Skeletal muscle tissue (tissue), 4 donors: ENCODE results near the gene COL5A1. TPM values are rescaled to one million over a fixed set of nuclear protein-coding genes. Genes with fewer than 3 reads are reported as not detected.

Experiments used
- H3K27ac ChIP-seq: one replicate; pipeline ENCODE4 v1.7.0; 2013; ENCODE audit warnings: mild to moderate bottlenecking, low read depth, low read length, inconsistent platforms
- H3K27me3 ChIP-seq, 3 donors: one replicate each; pipeline ENCODE4 v1.7.0; 2013; ENCODE audit warnings: low read length in 3 of 3; ENCODE audit not compliant: control insufficient read depth in 3 of 3, insufficient read depth in 3 of 3
- H3K36me3 ChIP-seq, 3 donors: one replicate each; pipeline ENCODE4 v1.7.0; 2013; ENCODE audit warnings: low read length in 3 of 3; ENCODE audit not compliant: control insufficient read depth in 3 of 3, insufficient read depth in 3 of 3
- H3K4me1 ChIP-seq, 3 donors: one replicate each; pipeline ENCODE4 v1.7.0; 2013; ENCODE audit warnings: low read length in 3 of 3, mild to moderate bottlenecking in 3 of 3; ENCODE audit not compliant: control insufficient read depth in 3 of 3, insufficient read depth in 3 of 3
- H3K4me3 ChIP-seq, 3 donors: one replicate each; pipeline ENCODE4 v1.7.0; 2013; ENCODE audit warnings: low read length in 3 of 3
- H3K9ac ChIP-seq, 3 donors: one replicate each; pipeline ENCODE4 v1.7.0; 2013; ENCODE audit warnings: low read length in 3 of 3, mild to moderate bottlenecking in 3 of 3, moderate library complexity in 2 of 3, low read depth in 1 of 3
- H3K9me3 ChIP-seq, 3 donors: one replicate each; pipeline ENCODE4 v1.7.0; 2013; ENCODE audit warnings: low read length in 3 of 3; ENCODE audit not compliant: control insufficient read depth in 3 of 3
- total RNA-seq: library from RNA; depleted of rRNA; stranded (reverse); fragments of >200 nt; gene quantifications from one replicate; pipeline ENCODE4 v1.2.3, GENCODE V29; 2014
- donor health status: Osteomylitis.

COL5A1 gene
- 258 TPM for total RNA-seq

GRCh38 chr9:134641173-134641989 lies at the start of gene COL5A1:
TSS of gene COL5A1 (plus strand) at chr9:134641803. CDS start at chr9:134642188, 385 bp downstream.
- H3K9me3 ChIP-seq, result no peaks in the 10 kb centered on the region
- peak within 1 kb of the TSS; percentile 45 to 68 (median 60) for H3K9ac ChIP-seq
- peak within 1 kb of the TSS; percentile 83 for H3K27ac ChIP-seq
- peaks cover 16 to 22% (median 22%) of the 10 kb centered on the region in 3 donors for H3K4me1 ChIP-seq
- H3K4me3 ChIP-seq, result peak within 1 kb of the TSS; percentile 49 to 68 (median 67)
- peaks cover 34 to 75% (median 37%) of the 10 kb centered on the region in 3 donors for H3K27me3 ChIP-seq
- H3K36me3 ChIP-seq, result no peaks in the 10 kb centered on the region

DNA sequence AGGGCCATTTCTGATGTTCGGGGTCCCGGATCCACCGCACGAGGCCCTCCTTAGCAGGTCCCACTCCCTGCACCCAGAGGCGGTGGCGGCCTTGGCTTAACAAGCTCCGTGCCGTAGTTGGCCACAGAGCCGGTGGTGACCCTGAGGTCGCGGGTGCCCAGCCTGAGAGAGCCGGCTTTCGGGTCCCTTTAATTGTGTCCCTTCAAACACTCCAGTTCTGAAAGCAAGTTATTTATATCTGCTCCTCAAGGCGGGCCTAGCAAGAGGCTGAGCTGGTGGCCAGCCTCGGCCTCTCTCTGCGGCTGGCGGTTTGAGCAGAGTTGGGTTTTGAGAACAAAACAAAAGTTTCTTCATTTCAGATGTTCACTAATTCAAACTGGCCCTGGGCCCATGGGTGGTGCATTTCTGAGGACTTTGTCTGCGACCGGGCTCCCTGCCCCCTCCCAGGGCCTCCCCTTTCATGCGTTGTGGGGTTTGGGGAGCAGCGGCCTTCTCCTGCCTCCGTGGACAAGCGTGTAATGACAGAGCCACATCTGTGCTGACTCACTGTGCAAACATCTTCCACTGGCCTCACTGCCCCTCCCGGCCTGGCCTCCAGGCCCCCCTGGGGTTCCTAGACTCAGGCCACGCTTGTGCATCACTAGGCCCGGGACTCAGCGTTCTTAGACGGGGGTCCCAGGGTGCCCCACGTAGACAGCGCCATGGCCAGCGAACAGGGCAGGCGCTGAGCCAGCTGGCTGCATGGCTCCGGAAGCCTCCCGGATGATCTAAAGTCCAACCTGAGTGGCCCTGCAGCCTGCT lies 49.4 kb upstream of the COL5A1 start:
- Histone ChIP-seq H3K27ac (peak overlapping the region; percentile 68), H3K4me3 (no peak overlapping the region), H3K27me3 (peaks cover 6 to 26% (median 24%) of the 10 kb centered on the region in 3 donors), H3K36me3 (no peaks in the 10 kb centered on the region), H3K9ac (no peak overlapping the region), H3K9me3 (no peaks in the 10 kb centered on the region), H3K4me1 (peaks cover 0 to 8% (median 6%) of the 10 kb centered on the region in 3 donors)

DNA sequence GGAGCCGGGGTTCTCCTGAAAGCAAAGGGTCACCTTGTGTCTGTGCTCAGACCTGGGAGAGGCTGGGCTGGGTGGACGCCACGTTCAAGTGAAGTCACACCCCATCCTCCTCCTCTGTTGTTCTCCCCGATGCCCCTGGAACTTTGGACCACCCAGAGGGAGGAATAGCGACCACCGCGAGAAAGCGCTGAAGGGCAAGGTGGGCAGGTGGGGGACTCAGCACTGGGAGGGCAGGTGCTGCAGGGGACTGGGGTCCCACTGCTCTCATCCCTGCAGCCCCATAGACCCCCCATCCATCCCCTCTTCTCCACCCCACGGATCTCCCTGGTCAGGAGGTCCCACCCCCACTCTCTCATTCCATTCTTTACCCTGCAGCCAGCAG lies 48.8 kb upstream of the COL5A1 start:
- Histone ChIP-seq H3K9ac (no peak overlapping the region), H3K4me3 (no peak overlapping the region), H3K27me3 (peaks cover 12 to 31% (median 29%) of the 10 kb centered on the region in 3 donors), H3K4me1 (peaks cover 0 to 8% (median 6%) of the 10 kb centered on the region in 3 donors), H3K27ac (peak overlapping the region; percentile 68), H3K36me3 (no peaks in the 10 kb centered on the region), H3K9me3 (no peaks in the 10 kb centered on the region)

- no peak overlapping the region for H3K4me3 ChIP-seq
- H3K9me3 ChIP-seq, result no peaks in the 10 kb centered on the region
- peaks cover 17 to 31% (median 31%) of the 10 kb centered on the region in 3 donors for H3K27me3 ChIP-seq
- no peaks in the 10 kb centered on the region for H3K36me3 ChIP-seq
- no peak overlapping the region for H3K27ac ChIP-seq
- peaks cover 2 to 15% (median 8%) of the 10 kb centered on the region in 3 donors for H3K4me1 ChIP-seq
- H3K9ac ChIP-seq, result no peak overlapping the region
These were observed 48.1 kb upstream of the COL5A1 start for GRCh38 chr9:134593286-134594077.

GRCh38 chr9:134594078-134594941 lies 47.3 kb upstream of the COL5A1 start:
- peaks cover 3 to 22% (median 10%) of the 10 kb centered on the region in 3 donors for H3K4me1 ChIP-seq

GRCh38 chr9:134595014-134595413 lies 46.6 kb upstream of the COL5A1 start:
- Histone ChIP-seq H3K27ac (no peak overlapping the region), H3K9ac (no peak overlapping the region), H3K36me3 (no peaks in the 10 kb centered on the region), H3K27me3 (peaks cover 27 to 30% (median 28%) of the 10 kb centered on the region in 3 donors), H3K9me3 (no peaks in the 10 kb centered on the region), H3K4me3 (no peak overlapping the region), H3K4me1 (peaks cover 3 to 22% (median 10%) of the 10 kb centered on the region in 3 donors)

More at GRCh38 chr9:134594078-134594941, 47.3 kb upstream of the COL5A1 start:
- no peak overlapping the region for H3K9ac ChIP-seq
- peaks cover 22 to 34% (median 31%) of the 10 kb centered on the region in 3 donors for H3K27me3 ChIP-seq
- H3K36me3 ChIP-seq, result no peaks in the 10 kb centered on the region
- H3K9me3 ChIP-seq, result no peaks in the 10 kb centered on the region
- H3K4me3 ChIP-seq, result no peak overlapping the region
- H3K27ac ChIP-seq, result no peak overlapping the region

DNA sequence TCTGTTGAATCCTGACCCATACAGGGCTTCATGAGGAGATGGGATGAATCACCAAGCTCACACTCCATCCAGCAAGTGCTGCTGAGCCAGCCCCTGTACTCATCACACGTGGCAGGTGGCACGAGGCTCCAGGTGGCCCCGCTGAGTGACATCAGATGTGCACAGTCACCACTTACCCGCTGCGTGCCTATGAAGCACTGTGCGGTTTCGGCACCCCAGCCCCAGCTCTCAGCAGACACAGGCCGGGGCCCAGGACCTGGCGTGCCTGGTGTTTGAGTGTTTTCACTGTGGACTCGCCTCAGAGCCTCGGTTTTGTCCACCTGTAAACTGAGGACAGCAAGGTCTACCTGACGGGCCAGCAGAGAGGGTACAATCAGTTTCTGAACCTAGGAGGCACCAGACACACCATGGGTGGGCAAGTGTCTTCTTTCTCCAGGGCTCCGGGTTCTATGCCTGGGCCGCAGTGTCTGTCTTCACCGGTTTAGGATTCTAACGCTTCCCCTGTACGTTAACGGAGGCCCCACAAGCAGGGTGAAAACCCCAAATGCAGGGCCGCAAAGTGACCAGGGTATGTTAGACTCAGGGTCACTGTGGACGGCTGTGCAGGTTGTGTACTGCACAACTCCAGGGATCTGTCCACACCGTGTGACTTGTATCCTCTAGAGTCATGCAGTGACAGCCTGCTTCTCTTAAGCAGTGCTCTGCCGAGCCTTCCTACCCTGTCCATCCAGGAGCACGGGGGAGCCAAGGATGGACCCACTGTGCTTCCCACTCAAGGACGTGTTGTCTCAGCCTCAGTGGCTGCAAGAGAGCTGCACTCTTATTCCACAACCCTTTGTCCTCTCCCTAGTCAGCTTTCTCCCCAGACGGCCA lies 44.3 kb upstream of the COL5A1 start:
- Histone ChIP-seq H3K36me3 (no peaks in the 10 kb centered on the region), H3K9me3 (no peaks in the 10 kb centered on the region), H3K27ac (no peak overlapping the region), H3K9ac (no peak overlapping the region), H3K4me1 (peaks cover 3 to 19% (median 4%) of the 10 kb centered on the region in 3 donors), H3K27me3 (peaks cover 22 to 30% (median 25%) of the 10 kb centered on the region in 3 donors), H3K4me3 (no peak overlapping the region)

- Histone ChIP-seq H3K27me3 (peaks cover 15 to 25% (median 24%) of the 10 kb centered on the region in 3 donors), H3K27ac (peak overlapping the region; percentile 54), H3K4me1 (peaks cover 3 to 14% (median 4%) of the 10 kb centered on the region in 3 donors)
These were observed 43.4 kb upstream of the COL5A1 start for GRCh38 chr9:134597957-134598883.

More at GRCh38 chr9:134597957-134598883, 43.4 kb upstream of the COL5A1 start:
- Histone ChIP-seq H3K9ac (peak overlapping the region in 1 of 3 donors; percentile 8), H3K4me3 (no peak overlapping the region), H3K36me3 (no peaks in the 10 kb centered on the region), H3K9me3 (no peaks in the 10 kb centered on the region)
